CD1c-positive myeloid dendritic cell (primary cell): ENCODE measurements around the gene KRT84.
"Not testable (repeated sequence)": the region's sequence is repeated elsewhere in the genome, so short reads cannot be mapped to it uniquely, and the experiment has no call there.

Source experiments
- DNase-seq: peaks from one replicate; pipeline ENCODE4 v3.0.0-alpha.2; 2016; ENCODE audit errors: extremely low spot score

The KRT84 gene

DNA sequence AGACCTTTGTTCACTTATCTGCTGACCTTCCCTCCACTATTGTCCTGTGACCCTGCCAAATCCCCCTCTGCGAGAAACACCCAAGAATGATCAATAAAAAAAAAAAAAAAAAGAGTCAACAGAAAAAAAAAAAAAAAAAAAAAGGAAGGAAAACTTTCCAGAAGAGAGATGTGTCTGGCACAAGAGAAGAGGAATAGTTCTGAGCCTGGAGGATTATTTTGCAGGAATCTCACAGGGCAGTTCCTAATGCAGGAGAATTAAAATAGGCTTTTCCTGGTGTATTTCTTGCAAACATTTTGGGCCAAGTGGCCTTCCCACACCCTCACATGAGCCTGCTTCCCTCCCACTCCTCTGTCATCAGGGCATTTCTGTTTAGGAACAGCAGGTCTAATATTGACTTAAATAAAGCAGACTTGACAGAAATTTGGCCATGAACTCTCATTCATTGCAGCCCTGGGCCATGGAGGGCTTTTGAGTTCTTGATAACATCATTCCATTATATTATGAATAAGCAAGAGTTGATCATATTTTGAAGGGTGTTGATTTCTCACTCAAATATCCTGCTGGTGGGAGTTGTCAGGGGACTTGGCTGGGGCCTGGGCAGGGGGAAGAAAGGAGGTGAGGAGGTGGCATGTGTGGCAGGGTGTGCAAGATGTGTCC, 25.3 kb upstream of the KRT84 start:
- DNase-seq = not testable (repeated sequence)

DNA sequence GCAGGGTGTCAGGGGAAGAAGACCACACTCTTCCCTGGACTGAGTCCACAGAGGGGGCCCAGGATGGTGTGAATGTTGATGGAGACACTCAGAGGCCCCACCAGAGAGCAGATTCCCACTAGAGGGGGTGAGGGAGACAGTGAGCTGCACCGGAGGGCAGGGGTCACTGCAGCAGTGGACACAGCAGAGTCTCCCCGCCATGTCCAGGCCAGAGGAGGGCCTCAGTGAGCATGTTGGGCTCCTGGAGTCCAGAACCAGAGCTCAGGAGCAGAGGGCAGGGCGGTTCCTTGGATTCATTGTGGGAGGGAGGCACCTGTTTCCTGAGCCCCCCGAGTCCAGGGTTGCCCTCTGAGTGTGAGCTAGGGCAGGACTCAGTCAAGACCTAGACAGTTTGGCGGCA, 22.5 kb upstream of the KRT84 start:
- no peak for DNase-seq

DNA sequence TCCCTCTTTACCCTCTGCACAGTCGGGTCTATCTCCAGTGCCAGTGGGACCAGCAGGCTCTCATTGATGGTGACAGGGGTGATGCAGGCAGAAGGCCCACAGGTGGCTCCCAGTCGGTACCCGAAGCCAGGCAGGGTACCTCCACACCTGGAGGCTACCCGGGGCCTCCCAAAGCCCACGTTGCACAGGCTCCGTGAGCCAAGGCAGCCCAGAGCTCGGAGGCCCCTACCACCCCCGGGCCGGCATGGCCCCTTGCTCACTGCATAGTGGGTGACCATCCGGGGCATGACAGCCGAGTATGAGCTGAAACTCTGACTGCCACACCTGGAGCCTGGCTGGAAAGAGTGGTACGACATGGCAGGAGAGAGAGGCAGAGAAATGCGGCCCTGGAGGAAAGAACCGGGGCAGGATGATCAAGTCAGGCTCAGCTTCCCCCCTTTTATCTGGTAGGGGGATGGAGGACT, 20.5 kb upstream of the KRT84 start, which contains the start of gene KRT82:
Gene KRT82 (minus strand): TSS at position 414 of the 464 bp plus-strand sequence. CDS start 58 bp downstream, at position 356.
- DNase-seq = no peak

DNA sequence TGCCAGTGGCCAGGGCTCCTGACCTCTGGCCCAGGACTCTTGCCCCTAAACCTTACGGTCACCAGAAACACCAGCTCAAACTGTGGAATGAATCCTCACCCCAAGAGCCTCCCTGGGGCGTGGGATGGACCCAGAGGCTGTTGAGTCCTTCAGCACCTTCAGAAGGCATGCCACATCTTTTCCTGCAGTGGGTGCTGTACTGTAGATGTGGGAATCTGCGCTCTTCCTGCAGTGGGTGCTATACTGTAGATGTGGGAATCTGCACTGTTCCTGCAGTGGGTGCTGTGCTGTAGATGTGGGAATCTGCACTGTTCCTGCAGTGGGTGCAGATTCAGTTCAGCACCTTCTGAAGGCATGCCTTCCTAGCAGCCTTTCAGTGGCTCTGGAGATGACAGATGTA, 19.5 kb upstream of the KRT84 start:
- no peak for DNase-seq

DNA sequence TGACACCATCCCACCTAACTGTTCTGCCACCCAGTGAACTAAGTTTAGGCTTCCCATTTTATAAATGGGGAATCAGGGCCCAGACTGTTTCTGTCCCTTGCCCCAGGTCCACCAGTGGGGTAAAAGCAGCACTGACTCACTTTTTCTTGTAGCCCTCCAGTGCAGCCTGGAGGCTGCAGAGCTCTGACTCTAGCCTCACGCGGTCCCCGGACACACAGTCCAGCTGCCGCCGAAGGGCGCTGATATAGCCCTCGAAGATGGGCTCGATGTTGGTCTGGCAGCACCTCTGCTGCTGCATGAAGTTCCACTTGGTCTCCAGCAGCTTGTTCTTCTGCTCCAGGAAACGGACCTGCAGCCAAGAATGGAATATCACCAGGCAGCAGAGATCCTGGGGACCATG, 18.1 kb upstream of the KRT84 start:
- DNase-seq = no peak

DNA sequence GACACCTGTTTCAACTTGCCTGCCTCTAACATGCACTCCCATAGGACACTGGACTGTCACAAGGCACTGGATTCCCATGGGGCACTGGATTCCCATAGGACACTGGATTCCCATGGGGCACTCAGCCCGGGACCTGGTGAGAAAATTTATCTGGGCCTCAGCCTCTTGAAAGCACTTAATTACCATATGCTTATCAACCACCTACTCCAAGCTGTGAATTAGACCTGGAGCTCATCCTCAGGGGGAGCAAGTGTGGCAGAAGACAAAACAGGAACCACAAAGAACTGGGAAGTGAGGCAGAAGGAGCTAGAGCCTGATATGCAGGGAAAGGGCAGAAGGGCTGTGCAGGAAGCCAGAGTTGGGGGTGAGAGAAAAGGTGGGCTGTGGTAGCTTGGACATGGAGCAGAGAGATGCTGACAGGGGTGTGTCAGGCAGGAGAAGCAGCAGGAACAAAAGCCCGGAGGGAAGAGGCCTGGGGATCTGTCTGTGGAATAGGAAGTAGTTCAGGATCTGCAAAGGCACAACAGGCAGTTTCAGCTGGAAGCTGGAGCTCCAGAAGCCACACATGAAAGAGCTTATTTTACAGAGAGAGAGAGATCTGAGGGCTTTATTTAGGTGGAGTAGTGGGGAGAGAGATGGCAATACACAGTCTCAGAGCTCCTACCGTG, 17.6 kb upstream of the KRT84 start:
- no peak for DNase-seq

DNA sequence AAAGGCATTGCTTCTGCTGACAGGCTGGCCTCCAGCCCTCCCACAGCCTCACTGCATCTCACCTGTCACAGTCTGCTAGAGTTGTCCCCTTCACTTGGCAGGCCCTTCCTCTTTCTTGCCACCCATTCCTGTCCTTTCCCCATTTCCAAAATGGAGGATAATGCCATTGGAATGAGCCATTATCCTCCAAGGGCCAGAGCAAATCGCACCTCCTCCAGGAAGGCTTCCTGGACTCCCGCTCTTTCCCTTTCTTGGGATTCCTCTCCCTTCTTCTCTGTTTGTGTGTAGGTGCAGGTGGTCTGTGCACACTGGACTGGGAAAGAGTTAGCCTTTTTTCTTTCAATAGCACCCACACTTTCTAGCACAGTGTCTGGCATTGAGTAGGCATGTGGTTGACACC, 16.9 kb upstream of the KRT84 start:
- no peak for DNase-seq

DNA sequence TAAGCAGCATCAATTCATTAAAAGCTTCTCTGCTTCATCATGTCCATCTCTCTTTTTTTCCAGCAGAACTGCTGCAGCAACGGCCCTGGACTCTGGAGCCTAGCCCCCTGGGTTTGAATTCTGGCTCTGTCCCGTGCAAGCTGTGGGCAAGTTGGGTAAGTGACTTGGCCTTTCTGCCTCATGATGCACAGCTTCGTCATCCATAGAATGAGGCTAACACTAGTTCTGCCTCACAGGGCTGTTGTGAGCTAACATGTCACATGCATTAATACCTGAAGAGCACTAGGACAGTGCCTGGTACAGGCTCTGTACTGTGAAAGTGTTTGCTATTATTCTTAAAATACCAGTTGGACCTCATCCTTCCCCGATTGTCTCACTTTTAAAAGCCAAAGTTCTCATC, 16.5 kb upstream of the KRT84 start:
- no peak for DNase-seq

DNA sequence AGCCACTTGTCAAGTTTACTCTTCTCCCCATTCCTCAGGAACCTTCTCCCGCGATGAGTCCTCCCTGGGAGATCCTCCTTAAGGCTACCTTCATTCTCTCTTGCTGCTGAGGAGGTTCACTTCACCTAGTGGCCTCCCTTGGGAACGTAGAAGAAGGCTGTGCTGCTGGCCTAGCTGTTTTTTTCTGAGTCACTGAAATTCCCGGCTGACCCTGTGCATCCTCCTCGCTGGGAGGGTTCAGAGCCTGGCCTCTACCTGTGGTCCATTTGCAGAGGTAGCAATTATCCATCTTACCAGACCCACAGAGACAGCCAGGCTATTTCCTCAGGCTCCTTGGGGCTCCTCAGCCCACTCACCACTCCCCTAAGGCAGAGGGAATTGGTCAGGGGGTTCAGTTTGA, 16.1 kb upstream of the KRT84 start:
- DNase-seq = no peak

DNA sequence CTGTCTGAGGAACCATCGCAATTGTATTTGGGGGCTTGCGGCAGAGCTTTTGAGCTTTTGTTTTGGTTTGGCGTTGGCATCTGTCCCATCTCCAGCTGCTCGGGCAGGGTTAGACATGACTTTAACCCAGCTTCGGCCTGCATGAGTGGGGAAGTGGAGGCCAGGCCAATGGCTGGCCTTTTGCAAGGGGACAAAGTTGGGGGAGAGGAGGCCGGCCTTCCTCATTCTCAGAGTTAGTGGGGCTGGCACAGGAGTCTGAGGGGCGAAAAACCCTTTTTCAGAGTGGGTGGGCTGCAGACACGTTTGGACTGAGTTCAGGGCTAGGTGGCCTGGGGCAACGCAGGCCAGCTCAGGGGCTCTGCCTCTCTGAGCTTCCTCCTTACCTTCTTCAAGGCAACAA, 15.5 kb upstream of the KRT84 start:
- no peak for DNase-seq

DNA sequence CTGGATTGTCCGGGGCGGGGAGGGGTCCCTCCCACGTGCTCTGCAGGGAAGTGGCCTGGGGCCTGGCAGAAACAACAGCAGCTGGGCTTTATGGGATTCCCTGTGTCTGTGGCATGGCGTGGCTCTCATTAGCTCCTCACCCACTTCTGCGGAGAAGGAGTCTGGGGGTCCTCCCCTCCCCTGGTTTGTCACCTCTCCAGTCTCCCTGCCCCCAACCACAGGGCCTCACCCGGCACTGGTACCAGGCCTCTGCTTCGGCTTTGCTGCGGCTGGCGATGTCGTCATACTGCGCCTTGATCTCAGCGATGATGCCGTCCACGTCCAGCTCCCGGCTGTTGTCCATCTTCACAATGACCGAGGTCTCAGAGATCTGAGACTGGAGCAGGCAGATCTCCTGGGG, 14.3 kb upstream of the KRT84 start:
- no peak for DNase-seq

DNA sequence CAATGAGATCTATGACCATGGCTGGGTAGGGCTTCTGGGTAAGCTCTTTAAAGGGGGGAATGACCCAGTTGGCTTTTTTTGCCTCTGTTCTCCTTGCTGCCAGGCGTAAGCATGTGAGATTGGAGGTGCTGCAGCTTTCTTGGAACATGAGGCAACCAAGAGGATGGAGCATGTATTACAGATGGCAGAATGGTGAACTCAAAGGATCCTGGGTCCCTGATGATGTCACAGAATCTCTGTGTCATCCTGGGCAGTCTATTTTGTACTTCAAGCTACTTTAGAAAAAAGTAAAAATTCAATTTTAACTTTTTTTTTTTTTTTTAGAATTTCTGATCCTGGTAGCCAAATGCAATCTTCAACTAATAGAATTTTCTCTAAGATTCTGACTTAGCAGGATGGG, 12.7 kb upstream of the KRT84 start:
- no peak for DNase-seq

DNA sequence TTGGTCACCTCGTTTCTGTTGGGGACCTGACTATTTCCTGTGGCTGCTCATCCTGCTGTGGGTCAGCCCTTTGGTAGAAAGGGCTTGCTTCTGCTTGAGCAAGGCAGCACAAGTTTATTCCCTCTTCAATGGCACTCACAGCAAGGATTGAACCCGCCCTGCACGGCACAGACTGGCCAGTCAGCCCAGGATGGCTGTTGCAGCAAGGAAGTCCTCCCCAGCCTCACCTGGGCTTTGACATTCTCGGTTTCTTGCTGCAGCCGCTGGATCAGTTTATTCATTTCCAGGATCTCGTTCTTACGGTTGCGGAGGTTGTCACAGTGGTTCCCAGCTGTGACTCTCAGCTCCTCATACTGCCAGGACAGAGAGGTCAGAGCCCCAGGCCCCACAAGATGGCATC, 11.2 kb upstream of the KRT84 start:
- no peak for DNase-seq

DNA sequence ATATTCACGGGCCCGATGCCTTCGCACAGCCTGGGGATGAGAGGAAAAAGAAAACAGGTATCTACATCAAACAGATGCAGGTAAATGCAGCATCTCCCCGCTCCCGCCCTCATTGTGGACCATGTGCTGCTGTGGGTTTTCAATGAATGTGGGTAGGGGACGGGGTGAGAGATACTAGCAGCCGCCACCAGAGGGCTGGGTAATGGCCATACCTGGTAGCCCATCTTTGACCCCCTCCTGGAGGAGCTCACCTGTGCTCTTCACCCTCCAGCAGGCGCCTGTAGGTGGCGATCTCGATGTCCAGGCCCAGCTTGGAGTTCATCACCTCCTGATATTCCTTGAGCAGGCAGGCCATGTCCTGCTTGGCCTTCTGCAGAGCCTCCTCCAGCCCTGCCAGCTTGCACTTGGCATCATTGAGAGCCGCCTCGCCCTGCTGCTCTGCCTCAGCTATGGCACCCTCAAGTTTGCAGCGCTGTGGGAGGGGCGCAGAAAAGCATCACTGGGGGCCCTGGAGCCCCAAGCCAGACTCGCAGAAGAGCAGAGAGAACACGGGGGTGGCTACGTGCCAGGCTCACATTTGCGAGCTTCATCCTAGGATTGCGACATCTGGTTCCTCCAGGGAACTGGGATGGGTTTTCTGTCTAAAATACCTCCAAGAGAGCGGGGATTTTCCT, 10.4 kb upstream of the KRT84 start:
- DNase-seq = no peak

DNA sequence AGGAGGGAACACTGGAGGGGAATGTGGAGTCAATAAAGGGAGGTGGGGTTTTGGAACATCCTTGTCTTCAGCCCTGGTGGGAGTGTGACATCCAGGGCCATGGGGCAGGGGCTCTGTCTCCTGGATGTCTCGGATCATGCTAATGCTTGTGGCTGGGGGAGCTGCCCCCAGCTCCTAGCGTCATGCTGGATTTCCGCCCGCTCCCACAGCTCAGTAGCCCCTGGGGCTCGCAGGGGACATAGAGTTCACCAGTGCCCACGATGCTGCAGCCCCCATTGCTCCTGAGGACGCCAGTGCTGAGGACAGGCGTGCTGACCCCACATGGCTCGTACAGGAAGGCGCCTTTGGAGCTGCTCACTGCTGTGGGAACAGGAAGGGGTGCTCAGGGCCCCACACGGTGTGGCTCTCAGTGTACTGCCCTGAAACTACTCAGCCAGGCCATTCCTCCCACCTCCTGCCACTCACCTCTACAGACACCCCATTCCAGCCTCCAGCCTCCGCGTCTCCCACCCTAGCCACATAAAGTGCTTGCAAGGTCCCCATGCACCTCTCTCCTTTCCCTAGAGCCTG, 9.5 kb upstream of the KRT84 start:
- DNase-seq = no peak

DNA sequence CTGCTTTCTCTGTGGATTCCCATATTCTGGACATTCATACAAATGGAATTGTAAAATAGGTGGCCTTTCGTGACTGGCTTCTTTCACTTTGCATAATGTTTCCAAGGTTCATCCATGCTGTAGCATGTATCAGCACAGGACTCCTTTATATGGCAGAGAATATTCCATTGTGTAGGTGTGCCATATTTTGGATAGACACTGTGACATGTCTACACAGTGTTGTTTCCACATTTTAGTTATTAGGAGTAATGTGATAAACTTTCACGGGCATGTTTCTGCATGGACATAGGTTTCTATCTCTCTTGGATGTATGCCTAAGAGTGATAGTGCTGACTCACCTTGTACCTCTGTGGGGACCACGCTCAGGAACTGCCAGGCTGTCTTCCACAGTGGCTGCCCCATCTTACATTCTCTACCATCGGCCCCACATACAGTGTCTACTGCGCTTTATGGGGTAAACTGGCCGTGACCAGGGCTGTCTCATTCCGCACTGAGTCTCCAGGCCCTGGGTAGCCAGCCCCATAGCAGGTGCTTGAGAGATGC, 7.1 kb upstream of the KRT84 start:
- no peak for DNase-seq

DNA sequence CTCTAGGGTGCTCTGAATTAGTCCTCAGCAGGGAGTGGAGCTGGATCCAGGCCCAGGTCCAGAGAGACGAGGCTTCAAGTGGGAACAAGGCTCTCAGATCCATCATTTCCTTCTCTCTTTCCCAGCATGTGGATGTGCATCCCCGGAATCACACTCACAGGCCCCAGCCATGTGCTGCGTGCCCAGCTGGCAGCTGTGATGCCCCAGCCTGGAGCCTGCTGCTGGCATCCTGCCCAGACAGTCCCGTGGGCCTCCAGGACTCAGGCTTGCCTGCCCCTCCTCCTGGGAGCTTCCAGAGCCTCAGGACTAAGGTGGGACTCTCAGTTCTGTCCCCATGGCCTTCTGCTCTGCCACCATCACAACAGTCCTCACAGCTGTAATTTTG, 6.2 kb upstream of the KRT84 start:
- no peak for DNase-seq

DNA sequence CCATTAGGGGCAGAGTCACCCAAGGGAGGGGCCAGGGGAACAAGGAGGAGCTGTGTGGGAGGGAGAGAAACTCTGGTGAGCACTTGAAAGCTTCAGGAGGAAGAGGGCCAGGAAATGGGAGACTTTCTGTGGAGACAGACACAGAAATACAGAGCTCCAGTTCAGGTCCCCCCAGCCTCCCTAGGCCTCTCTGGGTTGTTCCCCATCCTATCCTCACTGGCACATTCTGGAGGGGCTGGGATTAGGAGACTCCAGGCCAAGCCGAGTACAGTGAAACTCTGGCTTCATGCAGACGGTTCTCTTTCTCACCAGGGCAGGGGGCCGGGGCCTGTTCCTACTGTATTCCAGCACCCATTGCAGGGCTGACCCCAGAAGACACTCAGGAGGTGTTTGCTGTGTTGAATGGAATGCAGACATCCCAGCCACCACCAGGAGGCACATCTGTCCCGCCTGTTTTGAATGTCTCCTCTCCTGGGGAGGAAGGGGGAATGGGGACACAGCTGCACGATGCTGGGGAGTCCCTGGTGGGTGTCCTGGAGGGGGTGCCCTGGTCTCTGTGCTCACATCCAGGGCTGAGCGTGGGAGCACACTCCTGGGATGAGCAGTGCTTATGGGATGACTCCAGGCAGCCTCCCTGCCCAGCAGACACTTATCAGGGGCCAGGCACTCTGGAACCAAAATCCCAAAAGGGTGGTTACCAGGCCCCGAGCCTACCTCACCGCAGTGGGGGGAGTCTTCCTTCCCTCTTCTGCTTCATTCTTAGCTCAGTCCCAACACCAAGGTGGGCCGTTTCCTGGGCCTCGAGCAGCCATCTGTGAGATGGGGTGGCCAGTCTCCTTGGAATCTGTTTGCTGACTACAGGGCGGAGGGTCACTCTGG, 5.5 kb upstream of the KRT84 start:
- DNase-seq = peak; percentile 4

DNA sequence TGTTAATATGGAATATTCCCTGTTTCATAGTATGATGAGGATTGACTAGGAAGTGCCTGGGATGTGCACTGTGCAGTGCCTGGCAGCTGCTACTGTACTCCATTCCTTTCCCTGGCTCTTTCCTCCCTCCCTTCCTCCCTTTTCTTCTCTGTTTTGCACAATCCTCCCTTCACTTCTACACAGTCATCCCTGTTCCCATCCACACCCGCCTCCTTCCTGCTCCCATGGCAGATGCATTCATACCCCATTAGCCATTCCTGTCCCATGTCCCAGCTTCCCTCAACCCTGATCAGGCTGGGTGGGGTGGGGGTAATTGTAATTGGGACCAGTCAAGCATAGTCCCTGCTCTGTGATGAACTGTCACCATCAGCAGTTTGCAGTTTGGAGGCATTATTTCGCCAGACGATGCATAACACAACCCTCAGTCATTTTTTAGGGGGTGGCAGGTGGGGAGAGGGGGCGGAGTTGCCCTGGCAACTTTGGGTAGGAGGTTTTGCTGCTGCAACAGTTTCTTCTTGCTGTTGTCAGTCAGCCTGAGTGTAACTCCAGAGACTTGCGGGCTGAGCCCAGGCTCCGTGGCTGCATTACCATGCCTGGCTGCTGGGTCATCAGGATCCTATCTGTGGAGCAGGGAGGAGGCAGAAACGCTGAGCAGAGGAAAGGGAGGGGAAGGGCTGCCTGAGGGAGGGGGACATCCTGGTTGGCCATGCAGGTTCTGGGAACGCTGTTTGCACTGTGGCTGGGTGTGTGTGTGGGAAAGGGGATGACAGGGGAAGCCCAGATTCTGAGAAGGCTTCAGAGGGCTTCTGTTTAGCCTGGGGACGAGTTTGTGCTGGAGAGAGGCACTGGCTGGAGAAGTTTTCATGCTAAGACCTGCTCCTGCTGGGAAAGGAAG, 4.1 kb upstream of the KRT84 start:
- no peak for DNase-seq

DNA sequence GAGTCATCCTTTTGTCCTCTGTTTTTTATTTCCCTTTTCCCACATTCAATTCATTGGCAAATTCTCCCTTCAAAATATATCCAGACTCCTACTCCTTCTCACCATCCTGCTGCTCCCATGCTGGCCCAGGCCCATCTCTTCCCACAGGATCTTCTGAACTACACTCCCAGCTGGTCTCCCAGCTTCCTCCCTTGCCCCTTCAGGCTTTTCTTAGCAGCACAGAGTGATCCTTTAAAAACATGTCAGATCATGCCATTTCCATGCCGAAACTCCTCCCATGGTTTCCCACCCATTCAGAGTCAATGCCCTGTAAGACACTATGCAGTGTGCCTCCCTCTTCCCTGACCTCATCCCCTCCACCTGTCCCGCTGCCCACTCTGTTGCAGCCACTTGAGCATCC, 2.4 kb upstream of the KRT84 start:
- no peak for DNase-seq
